Middle frontal gyrus (tissue), 1 donor: ENCODE data around the gene PSAT1.

Experiments used
- DNase-seq: peaks from one replicate; pipeline ENCODE4 v3.0.0-alpha.2; 2015; ENCODE audit warnings: low spot score; ENCODE audit errors: extremely low spot score

Gene PSAT1

GRCh38 chr9:78316166-78316892, 19.4 kb downstream of the PSAT1 start:
- DNase-seq: no peak

GRCh38 chr9:78319197-78320029, 22.5 kb downstream of the PSAT1 start:
- DNase-seq: no peak

- DNase-seq: no peak
Measured at GRCh38 chr9:78320030-78320693, 23.2 kb downstream of the PSAT1 start.

- DNase-seq: no peak
Measured at GRCh38 chr9:78320875-78321496, 24.1 kb downstream of the PSAT1 start.

- DNase-seq: no peak
Measured at GRCh38 chr9:78321505-78321904, 24.6 kb downstream of the PSAT1 start.

GRCh38 chr9:78324068-78324650, 27.2 kb downstream of the PSAT1 start:
- DNase-seq: no peak

- DNase-seq: no peak
Measured at GRCh38 chr9:78324682-78325081, 27.8 kb downstream of the PSAT1 start.

GRCh38 chr9:78325343-78325742, 28.4 kb downstream of the PSAT1 start:
- no peak for DNase-seq

- no peak for DNase-seq
Measured at GRCh38 chr9:78325846-78326360, 29.0 kb downstream of the PSAT1 start.

GRCh38 chr9:78326564-78326963, 29.6 kb downstream of the PSAT1 start:
- DNase-seq: no peak

- DNase-seq: no peak
Measured at GRCh38 chr9:78332381-78332780, 35.5 kb downstream of the PSAT1 start.

GRCh38 chr9:78348848-78349247, 51.9 kb downstream of the PSAT1 start:
- DNase-seq: no peak

GRCh38 chr9:78351816-78352215, 54.9 kb downstream of the PSAT1 start:
- no peak for DNase-seq

GRCh38 chr9:78354324-78354973, 57.5 kb downstream of the PSAT1 start:
- DNase-seq: no peak

GRCh38 chr9:78354989-78355388, 58.1 kb downstream of the PSAT1 start:
- DNase-seq: no peak

GRCh38 chr9:78356634-78357033, 59.7 kb downstream of the PSAT1 start:
- no peak for DNase-seq

GRCh38 chr9:78357165-78357873, 60.4 kb downstream of the PSAT1 start:
- no peak for DNase-seq

GRCh38 chr9:78358329-78359051, 61.6 kb downstream of the PSAT1 start:
- DNase-seq: no peak

GRCh38 chr9:78363221-78363620, 66.3 kb downstream of the PSAT1 start:
- DNase-seq: no peak
